HepG2 (cell line): ENCODE measurements around the gene SEMA4A. TPM values are rescaled to one million over a fixed set of nuclear protein-coding genes. Genes with fewer than 3 reads are reported as not detected.
A peak's percentile ranks its signal among the peaks of the same experiment; 100 is the strongest.

ENCODE experiments used
- KLF16 ChIP-seq, 2 experiments: sonication (generic) in 1 of 2; formaldehyde crosslinking in 1 of 2; IDR thresholded peaks; 2 replicates each; pipeline versions ENCODE4 v1.6.1 to v1.8.0; 2016 to 2023; ENCODE audit warnings: missing genetic modification reagents in 2 of 2, missing compliant biosample characterization in 1 of 2
- MIER3 ChIP-seq: IDR thresholded peaks from 2 replicates; pipeline ENCODE4 v1.6.1; 2016; ENCODE audit warnings: missing compliant biosample characterization, borderline replicate concordance
- MYC ChIP-seq: sonication (generic); formaldehyde crosslinking; IDR thresholded peaks from 2 replicates; pipeline ENCODE4 v1.9.0; 2021; ENCODE audit warnings: missing genetic modification reagents, borderline replicate concordance
- NAIF1 ChIP-seq: sonication (generic); formaldehyde crosslinking; IDR thresholded peaks from 2 replicates; pipeline ENCODE4 v1.5.0; 2020; ENCODE audit warnings: mild to moderate bottlenecking, missing genetic modification reagents, borderline replicate concordance
- PBX3 ChIP-seq: sonication (generic); formaldehyde crosslinking; IDR thresholded peaks from 2 replicates; pipeline ENCODE4 v1.8.1; 2023; ENCODE audit warnings: missing genetic modification reagents, inconsistent platforms, borderline replicate concordance
- SIN3A ChIP-seq: IDR thresholded peaks from 2 replicates; pipeline ENCODE4 v1.6.1; 2011; ENCODE audit warnings: low read depth, mild to moderate bottlenecking, control low read depth, low read length, borderline replicate concordance
- YY1 ChIP-seq: IDR thresholded peaks from 2 replicates; pipeline ENCODE4 v1.6.1; 2011; ENCODE audit warnings: low read length, low read depth, moderate library complexity, mild to moderate bottlenecking; ENCODE audit not compliant: insufficient read depth, insufficient replicate concordance
- ZNF224 ChIP-seq: sonication (generic); formaldehyde crosslinking; IDR thresholded peaks from 2 replicates; pipeline ENCODE4 v1.5.0; 2020; ENCODE audit warnings: mild to moderate bottlenecking, missing genetic modification reagents
- ZNF263 ChIP-seq: sonication (generic); formaldehyde crosslinking; IDR thresholded peaks from 2 replicates; pipeline ENCODE4 v1.4.0; 2020; ENCODE audit warnings: missing genetic modification reagents
- ZNF558 ChIP-seq: sonication (generic); formaldehyde crosslinking; IDR thresholded peaks from 2 replicates; pipeline ENCODE4 v1.9.0; 2022; ENCODE audit warnings: mild to moderate bottlenecking, missing genetic modification reagents, borderline replicate concordance
- ZNF891 ChIP-seq: sonication (generic); formaldehyde crosslinking; IDR thresholded peaks from 2 replicates; pipeline ENCODE4 v1.5.0; 2020; ENCODE audit warnings: mild to moderate bottlenecking, missing genetic modification reagents
- ZSCAN25 ChIP-seq: sonication (generic); formaldehyde crosslinking; IDR thresholded peaks from 2 replicates; pipeline ENCODE4 v1.8.0; 2022; ENCODE audit warnings: mild to moderate bottlenecking, missing genetic modification reagents
- polyA plus RNA-seq, 8 experiments: library from polyadenylated mRNA; depleted of rRNA in 3 of 8; stranded (reverse) in 7 of 8; unstranded in 1 of 8; fragments of >200 nt; fragmentation: Illumina TruSeq in 4 of 8; extraction: Trizol in 4 of 8; gene quantifications; 2 replicates each; pipeline versions ENCODE4 v1.2.1 to v1.2.3, GENCODE V29; 2011 to 2016; ENCODE audit warnings: low read depth in 4 of 8, missing spikeins in 1 of 8, mixed read lengths in 1 of 8; ENCODE audit not compliant: insufficient read depth in 1 of 8
- total RNA-seq, 5 experiments: library from RNA; depleted of rRNA; stranded (reverse); fragments of >200 nt; fragmentation: Illumina TruSeq; extraction: Trizol; gene quantifications; 2 replicates each; pipeline ENCODE4 v1.2.3, GENCODE V29; 2016; ENCODE audit warnings: low read depth in 1 of 5
- TF ChIP-seq, protein P1 (sequence below), 2 experiments: sonication (generic) in 1 of 2; formaldehyde crosslinking in 1 of 2; IDR thresholded peaks; 2 replicates each; pipeline versions ENCODE4 v1.4.0 to v1.6.1; 2018 to 2020; ENCODE audit warnings: missing genetic modification reagents in 2 of 2, borderline replicate concordance in 1 of 2, low read depth in 1 of 2, mild to moderate bottlenecking in 1 of 2, missing biosample characterization in 1 of 2
- TF ChIP-seq, protein P2 (sequence below): sonication (generic); formaldehyde crosslinking; IDR thresholded peaks from 2 replicates; pipeline ENCODE4 v1.4.0; 2020; ENCODE audit warnings: missing genetic modification reagents
- TF ChIP-seq, protein P3 (sequence below): sonication (generic); formaldehyde crosslinking; IDR thresholded peaks from 2 replicates; pipeline ENCODE4 v1.4.0; 2020; ENCODE audit warnings: mild to moderate bottlenecking, missing genetic modification reagents
- TF ChIP-seq, protein P4 (sequence below): sonication (generic); formaldehyde crosslinking; IDR thresholded peaks from 2 replicates; pipeline ENCODE4 v1.5.0; 2020; ENCODE audit warnings: mild to moderate bottlenecking, missing genetic modification reagents

Gene SEMA4A
- total and polyA plus RNA-seq, 2 of the 13 experiments (the other 11 are each of a cell fraction or from before 2014, with no cell fraction given) = 0.09 to 0.20 TPM

DNA sequence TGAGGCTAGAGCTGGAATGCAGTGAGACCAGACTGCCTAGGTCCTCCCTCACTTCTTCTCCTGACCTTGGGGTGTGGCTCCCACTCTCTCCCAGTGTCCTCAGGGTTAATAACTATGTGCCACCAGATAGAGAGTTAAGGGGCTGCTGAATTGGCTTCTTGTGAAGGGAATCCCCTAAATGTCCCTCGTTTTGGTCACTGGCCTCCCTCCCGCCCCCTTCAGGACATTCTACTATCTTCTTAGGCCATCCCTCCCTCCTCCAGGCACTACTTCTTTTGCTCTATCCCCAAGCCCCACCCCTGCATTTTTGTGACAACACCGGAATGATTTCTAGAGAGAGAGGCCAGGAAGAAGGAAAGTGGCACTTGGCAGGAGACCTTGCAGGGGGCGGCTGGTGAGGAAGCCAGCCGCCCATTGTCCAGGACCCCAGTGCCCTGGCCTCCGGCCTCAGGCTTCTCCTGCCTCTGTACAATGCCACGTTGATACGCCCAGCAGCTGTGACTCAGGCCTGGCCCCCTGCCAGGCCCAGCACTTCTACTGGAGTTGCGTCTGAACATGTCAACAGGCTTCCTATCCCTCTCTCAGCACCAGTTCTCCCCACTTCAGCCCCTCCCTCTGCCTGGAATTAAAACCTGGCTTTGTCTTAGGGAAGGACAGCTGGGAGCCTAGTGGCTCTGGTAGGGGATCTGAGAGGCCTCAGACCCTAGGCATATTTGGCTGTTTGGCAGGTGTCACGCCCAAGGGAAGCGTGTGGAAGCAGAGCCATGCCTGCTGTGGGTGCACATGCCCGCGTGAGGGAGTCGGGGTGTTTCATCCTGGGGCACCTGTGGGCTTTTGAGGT lies 29.8 kb upstream of the SEMA4A start (continued):
- TF ChIP-seq ZNF263 (CRISPR knock-in tag) (peak; percentile 31; the same call in 1 of the 2 replicates), ZNF891 (CRISPR knock-in tag) (peak; percentile 17; the same call in 1 of the 2 replicates), PBX3 (CRISPR knock-in tag) (no peak), ZNF558 (CRISPR knock-in tag) (0 out of 2 replicates have a peak, but pooled peaks have one; percentile 51), ZSCAN25 (CRISPR knock-in tag) (no peak), NAIF1 (0 out of 2 replicates have a peak, but pooled peaks have one; percentile 42), SIN3A (peak; percentile 59; the same call in 1 of the 2 replicates), KLF16 (CRISPR knock-in tag; IDR thresholded peaks at IDR 0.05) (peak in 1 of 2 experiments; percentile 39; a peak in 1 of 4 replicates), MIER3 (CRISPR knock-in tag) (peak; percentile 73; the same call in 1 of the 2 replicates), ZNF224 (no peak), MYC (CRISPR knock-in tag) (peak; percentile 50; the same call in 1 of the 2 replicates), YY1 (peak; percentile 17)
- TF ChIP-seq, protein P1, sequence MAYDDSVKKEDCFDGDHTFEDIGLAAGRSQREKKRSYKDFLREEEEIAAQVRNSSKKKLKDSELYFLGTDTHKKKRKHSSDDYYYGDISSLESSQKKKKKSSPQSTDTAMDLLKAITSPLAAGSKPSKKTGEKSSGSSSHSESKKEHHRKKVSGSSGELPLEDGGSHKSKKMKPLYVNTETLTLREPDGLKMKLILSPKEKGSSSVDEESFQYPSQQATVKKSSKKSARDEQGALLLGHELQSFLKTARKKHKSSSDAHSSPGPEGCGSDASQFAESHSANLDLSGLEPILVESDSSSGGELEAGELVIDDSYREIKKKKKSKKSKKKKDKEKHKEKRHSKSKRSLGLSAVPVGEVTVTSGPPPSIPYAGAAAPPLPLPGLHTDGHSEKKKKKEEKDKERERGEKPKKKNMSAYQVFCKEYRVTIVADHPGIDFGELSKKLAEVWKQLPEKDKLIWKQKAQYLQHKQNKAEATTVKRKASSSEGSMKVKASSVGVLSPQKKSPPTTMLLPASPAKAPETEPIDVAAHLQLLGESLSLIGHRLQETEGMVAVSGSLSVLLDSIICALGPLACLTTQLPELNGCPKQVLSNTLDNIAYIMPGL (CRISPR knock-in tag; IDR thresholded peaks at IDR 0.05; ENCODE audit: borderline replicate concordance in 1 of 2, low read depth in 1 of 2) = peak; percentile 31 to 62; a peak in 1 of 4 replicates
- TF ChIP-seq, protein P2, sequence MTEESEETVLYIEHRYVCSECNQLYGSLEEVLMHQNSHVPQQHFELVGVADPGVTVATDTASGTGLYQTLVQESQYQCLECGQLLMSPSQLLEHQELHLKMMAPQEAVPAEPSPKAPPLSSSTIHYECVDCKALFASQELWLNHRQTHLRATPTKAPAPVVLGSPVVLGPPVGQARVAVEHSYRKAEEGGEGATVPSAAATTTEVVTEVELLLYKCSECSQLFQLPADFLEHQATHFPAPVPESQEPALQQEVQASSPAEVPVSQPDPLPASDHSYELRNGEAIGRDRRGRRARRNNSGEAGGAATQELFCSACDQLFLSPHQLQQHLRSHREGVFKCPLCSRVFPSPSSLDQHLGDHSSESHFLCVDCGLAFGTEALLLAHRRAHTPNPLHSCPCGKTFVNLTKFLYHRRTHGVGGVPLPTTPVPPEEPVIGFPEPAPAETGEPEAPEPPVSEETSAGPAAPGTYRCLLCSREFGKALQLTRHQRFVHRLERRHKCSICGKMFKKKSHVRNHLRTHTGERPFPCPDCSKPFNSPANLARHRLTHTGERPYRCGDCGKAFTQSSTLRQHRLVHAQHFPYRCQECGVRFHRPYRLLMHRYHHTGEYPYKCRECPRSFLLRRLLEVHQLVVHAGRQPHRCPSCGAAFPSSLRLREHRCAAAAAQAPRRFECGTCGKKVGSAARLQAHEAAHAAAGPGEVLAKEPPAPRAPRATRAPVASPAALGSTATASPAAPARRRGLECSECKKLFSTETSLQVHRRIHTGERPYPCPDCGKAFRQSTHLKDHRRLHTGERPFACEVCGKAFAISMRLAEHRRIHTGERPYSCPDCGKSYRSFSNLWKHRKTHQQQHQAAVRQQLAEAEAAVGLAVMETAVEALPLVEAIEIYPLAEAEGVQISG = peak; percentile 72
- TF ChIP-seq, protein P3, sequence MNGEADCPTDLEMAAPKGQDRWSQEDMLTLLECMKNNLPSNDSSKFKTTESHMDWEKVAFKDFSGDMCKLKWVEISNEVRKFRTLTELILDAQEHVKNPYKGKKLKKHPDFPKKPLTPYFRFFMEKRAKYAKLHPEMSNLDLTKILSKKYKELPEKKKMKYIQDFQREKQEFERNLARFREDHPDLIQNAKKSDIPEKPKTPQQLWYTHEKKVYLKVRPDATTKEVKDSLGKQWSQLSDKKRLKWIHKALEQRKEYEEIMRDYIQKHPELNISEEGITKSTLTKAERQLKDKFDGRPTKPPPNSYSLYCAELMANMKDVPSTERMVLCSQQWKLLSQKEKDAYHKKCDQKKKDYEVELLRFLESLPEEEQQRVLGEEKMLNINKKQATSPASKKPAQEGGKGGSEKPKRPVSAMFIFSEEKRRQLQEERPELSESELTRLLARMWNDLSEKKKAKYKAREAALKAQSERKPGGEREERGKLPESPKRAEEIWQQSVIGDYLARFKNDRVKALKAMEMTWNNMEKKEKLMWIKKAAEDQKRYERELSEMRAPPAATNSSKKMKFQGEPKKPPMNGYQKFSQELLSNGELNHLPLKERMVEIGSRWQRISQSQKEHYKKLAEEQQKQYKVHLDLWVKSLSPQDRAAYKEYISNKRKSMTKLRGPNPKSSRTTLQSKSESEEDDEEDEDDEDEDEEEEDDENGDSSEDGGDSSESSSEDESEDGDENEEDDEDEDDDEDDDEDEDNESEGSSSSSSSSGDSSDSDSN (CRISPR knock-in tag) = peak; percentile 46
- TF ChIP-seq, protein P4, sequence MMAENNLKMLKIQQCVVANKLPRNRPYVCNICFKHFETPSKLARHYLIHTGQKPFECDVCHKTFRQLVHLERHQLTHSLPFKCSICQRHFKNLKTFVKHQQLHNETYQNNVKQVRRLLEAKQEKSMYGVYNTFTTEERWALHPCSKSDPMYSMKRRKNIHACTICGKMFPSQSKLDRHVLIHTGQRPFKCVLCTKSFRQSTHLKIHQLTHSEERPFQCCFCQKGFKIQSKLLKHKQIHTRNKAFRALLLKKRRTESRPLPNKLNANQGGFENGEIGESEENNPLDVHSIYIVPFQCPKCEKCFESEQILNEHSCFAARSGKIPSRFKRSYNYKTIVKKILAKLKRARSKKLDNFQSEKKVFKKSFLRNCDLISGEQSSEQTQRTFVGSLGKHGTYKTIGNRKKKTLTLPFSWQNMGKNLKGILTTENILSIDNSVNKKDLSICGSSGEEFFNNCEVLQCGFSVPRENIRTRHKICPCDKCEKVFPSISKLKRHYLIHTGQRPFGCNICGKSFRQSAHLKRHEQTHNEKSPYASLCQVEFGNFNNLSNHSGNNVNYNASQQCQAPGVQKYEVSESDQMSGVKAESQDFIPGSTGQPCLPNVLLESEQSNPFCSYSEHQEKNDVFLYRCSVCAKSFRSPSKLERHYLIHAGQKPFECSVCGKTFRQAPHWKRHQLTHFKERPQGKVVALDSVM = peak; percentile 66
